ENCODE results near the gene HSD17B12. TPM values are rescaled to one million over a fixed set of nuclear protein-coding genes. Genes with fewer than 3 reads are reported as not detected.

HSD17B12 gene
- total and polyA plus RNA-seq, 2 of the 4 experiments (the other 2 are of a cell fraction): 38.0 to 44.6 TPM

DNA sequence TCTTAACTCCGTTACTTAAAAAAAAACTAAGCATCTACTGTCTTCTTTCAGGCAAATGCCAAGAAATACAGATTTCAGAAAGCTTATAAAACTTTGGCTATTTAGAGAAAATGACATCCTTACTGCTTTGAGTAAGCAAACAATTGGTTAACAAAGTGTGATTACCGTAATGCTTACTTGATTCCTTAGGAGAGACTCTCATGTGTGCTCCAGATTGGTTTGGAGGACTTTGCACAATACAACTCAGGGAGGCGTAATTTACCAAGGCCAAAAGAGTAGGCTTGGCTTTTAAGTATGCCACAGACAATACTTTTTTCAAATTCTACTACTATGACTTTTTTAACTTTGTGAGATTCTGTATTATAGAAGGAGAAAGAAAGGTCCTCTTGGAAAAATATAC lies 123.2 kb downstream of the HSD17B12 start:
- DNase-seq (no peak), ATAC-seq (ENCODE audit: low read depth) (no peak)
- H4K8ac ChIP-seq (ENCODE audit: low read depth in 2 of 2, low read length in 2 of 2): no peak overlapping the region
- no peak overlapping the region for H2BK20ac ChIP-seq (ENCODE audit: low read depth, low read length)
- H3K9ac ChIP-seq (ENCODE audit: low read depth, low read length): no peak overlapping the region
- H4K91ac ChIP-seq (ENCODE audit: insufficient read depth, low read depth, low read length): no peak overlapping the region
- no peak for TF ChIP-seq MXI1 (IDR thresholded peaks at IDR 0.05; ENCODE audit: borderline replicate concordance, low read depth, low read length)
- TF ChIP-seq RCOR1 (IDR thresholded peaks at IDR 0.05; ENCODE audit: insufficient replicate concordance, low read length): no peak
- TF ChIP-seq MAZ (IDR thresholded peaks at IDR 0.05; ENCODE audit: borderline replicate concordance, low read depth, low read length): no peak
- no peak for TF ChIP-seq SMC3 (IDR thresholded peaks at IDR 0.05; ENCODE audit: low read depth, low read length)
- no peak for TF ChIP-seq RAD21 (IDR thresholded peaks at IDR 0.05; ENCODE audit: low read length)
- TF ChIP-seq FOS (IDR thresholded peaks at IDR 0.05; ENCODE audit: low read depth, low read length): no peak
- TF ChIP-seq CEBPB (IDR thresholded peaks at IDR 0.05; ENCODE audit: low read depth, low read length): no peak
- TF ChIP-seq CHD1 (IDR thresholded peaks at IDR 0.05; ENCODE audit: low read depth, low read length): no peak
- TF ChIP-seq POLR2A (IDR thresholded peaks at IDR 0.05; ENCODE audit: low read depth, low read length): no peak
- TF ChIP-seq, protein P1, sequence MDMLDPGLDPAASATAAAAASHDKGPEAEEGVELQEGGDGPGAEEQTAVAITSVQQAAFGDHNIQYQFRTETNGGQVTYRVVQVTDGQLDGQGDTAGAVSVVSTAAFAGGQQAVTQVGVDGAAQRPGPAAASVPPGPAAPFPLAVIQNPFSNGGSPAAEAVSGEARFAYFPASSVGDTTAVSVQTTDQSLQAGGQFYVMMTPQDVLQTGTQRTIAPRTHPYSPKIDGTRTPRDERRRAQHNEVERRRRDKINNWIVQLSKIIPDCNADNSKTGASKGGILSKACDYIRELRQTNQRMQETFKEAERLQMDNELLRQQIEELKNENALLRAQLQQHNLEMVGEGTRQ (IDR thresholded peaks at IDR 0.05; ENCODE audit: low read depth, low read length): no peak
- TF ChIP-seq RFX5 (IDR thresholded peaks at IDR 0.05; ENCODE audit: low read depth, low read length): no peak
- no peak for TF ChIP-seq MAFK (IDR thresholded peaks at IDR 0.05; ENCODE audit: low read depth, low read length)
- no peak for TF ChIP-seq BHLHE40 (IDR thresholded peaks at IDR 0.05; ENCODE audit: low read depth, low read length)
- no peak overlapping the region for H2AFZ ChIP-seq (replicated peaks; ENCODE audit: low read length, poor library complexity)
- H2BK120ac ChIP-seq (ENCODE audit: low read depth, low read length): no peak overlapping the region
- H3K27ac ChIP-seq (ENCODE audit: insufficient read depth, low read length): no peak overlapping the region
- H3K9me3 ChIP-seq (ENCODE audit: control insufficient read depth, insufficient read depth, low read length): no peaks in the 10 kb centered on the region
- dilution Hi-C loops (cut with HindIII; ENCODE audit: low sequenced_read_pairs, unreplicated experiment) (no loop called here), intact Hi-C loops (cut with micrococcal nuclease) (loop anchor here (5.0 kb wide), 1 partner anchor 121 kb away; the partner anchor contains the start of gene HSD17B12), in situ Hi-C loops (cut with MboI; ENCODE audit: low sequenced_read_pairs) (no loop called here)
- no peak overlapping the region for H3K4me2 ChIP-seq (ENCODE audit: low read depth, low read length)
- BruUV-seq (replicated peaks): no TSS peak
- H3K14ac ChIP-seq (replicated peaks; ENCODE audit: low read depth, low read length): no peak overlapping the region
- ChIA-PET CTCF (interaction anchor here (1.3 kb wide), 1 partner anchor 47 kb away, joined by 4 read pairs; no protein-coding TSS in a partner anchor), POLR2A (ENCODE audit: unreplicated experiment) (interaction anchor here (0.6 kb wide), 1 partner anchor 11 kb away, joined by 4 read pairs; no protein-coding TSS in a partner anchor)
- H3K4me1 ChIP-seq (ENCODE audit: control insufficient read depth, insufficient read depth, low read length): peaks cover 2% of the 10 kb centered on the region
- peaks cover 4 to 8% of the 10 kb centered on the region in 2 experiments; a peak in 2 of 4 replicates for H3K79me1 ChIP-seq (ENCODE audit: low read depth in 1 of 2, low read length in 2 of 2)
- no peaks in the 10 kb centered on the region for H3K27me3 ChIP-seq (ENCODE audit: control insufficient read depth, insufficient read depth, low read length)
- H3K4me3 ChIP-seq (ENCODE audit: insufficient read depth, low read depth, low read length): no peak overlapping the region
- H3K4ac ChIP-seq (ENCODE audit: low read depth, low read length): no peak overlapping the region
- H2BK5ac ChIP-seq (ENCODE audit: low read depth, low read length, poor library complexity, severe bottlenecking): no peak overlapping the region
- H3K56ac ChIP-seq (ENCODE audit: extremely low read depth, insufficient read depth, low read length): no peak overlapping the region
- H2BK15ac ChIP-seq (ENCODE audit: low read depth, low read length): no peak overlapping the region
- no CpG with 5 or more reads among the region's 3 CpGs for WGBS, 2 experiments (ENCODE audit: extremely low coverage in 2 of 2, insufficient read length in 1 of 2)
- H2AK5ac ChIP-seq (ENCODE audit: low read depth, low read length): no peak overlapping the region
- H2AK9ac ChIP-seq (replicated peaks; ENCODE audit: low read depth, low read length, poor library complexity): no peak overlapping the region
- no peaks in the 10 kb centered on the region for H3K9me1 ChIP-seq (ENCODE audit: insufficient read depth, low read length)
- H4K20me1 ChIP-seq (ENCODE audit: insufficient read depth, low read length): no peaks in the 10 kb centered on the region
- no peak overlapping the region for H3K18ac ChIP-seq (ENCODE audit: low read depth, low read length)
- H4K5ac ChIP-seq (ENCODE audit: low read depth, low read length): no peak overlapping the region; the same call in 1 of the 2 replicates
- no peak overlapping the region for H3K23ac ChIP-seq (ENCODE audit: low read depth, low read length)
- peaks cover 2% of the 10 kb centered on the region for H3K36me3 ChIP-seq (ENCODE audit: control insufficient read depth, insufficient read depth, low read length)

All from IMR-90 (cell line).